ENCODE results near the gene PHETA1.

DNA sequence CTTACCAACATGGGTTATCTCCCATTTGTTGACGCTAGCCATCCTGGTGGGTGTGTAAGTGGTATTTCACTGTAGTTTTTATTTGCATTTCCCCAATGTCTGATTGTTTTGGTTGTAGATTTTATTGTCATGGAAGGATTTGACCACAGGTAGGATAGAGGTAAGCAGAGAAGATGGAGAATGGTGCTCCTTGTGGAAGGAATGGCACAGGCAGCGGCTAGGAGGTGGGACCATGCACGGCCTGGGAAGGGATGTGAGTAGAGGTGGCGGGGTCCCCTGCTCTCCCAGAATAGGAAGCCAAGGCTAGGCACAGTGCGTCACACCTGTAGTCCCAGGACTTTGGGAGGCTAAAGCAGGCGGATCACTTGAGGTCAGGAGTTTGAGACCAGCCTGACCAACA, 41.4 kb downstream of the PHETA1 start:
- TF ChIP-seq, protein P1, sequence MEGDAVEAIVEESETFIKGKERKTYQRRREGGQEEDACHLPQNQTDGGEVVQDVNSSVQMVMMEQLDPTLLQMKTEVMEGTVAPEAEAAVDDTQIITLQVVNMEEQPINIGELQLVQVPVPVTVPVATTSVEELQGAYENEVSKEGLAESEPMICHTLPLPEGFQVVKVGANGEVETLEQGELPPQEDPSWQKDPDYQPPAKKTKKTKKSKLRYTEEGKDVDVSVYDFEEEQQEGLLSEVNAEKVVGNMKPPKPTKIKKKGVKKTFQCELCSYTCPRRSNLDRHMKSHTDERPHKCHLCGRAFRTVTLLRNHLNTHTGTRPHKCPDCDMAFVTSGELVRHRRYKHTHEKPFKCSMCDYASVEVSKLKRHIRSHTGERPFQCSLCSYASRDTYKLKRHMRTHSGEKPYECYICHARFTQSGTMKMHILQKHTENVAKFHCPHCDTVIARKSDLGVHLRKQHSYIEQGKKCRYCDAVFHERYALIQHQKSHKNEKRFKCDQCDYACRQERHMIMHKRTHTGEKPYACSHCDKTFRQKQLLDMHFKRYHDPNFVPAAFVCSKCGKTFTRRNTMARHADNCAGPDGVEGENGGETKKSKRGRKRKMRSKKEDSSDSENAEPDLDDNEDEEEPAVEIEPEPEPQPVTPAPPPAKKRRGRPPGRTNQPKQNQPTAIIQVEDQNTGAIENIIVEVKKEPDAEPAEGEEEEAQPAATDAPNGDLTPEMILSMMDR (IDR thresholded peaks at IDR 0.05) = no peak
- TF ChIP-seq POLR2AphosphoS5 (IDR thresholded peaks at IDR 0.05; ENCODE audit: low read depth, low read length) (no peak), SIN3A (IDR thresholded peaks at IDR 0.05; ENCODE audit: borderline replicate concordance, insufficient read depth, low read depth, low read length) (no peak), TCF7L2 (IDR thresholded peaks at IDR 0.05; ENCODE audit: low read depth, low read length) (no peak)
- TF ChIP-seq, protein P2, sequence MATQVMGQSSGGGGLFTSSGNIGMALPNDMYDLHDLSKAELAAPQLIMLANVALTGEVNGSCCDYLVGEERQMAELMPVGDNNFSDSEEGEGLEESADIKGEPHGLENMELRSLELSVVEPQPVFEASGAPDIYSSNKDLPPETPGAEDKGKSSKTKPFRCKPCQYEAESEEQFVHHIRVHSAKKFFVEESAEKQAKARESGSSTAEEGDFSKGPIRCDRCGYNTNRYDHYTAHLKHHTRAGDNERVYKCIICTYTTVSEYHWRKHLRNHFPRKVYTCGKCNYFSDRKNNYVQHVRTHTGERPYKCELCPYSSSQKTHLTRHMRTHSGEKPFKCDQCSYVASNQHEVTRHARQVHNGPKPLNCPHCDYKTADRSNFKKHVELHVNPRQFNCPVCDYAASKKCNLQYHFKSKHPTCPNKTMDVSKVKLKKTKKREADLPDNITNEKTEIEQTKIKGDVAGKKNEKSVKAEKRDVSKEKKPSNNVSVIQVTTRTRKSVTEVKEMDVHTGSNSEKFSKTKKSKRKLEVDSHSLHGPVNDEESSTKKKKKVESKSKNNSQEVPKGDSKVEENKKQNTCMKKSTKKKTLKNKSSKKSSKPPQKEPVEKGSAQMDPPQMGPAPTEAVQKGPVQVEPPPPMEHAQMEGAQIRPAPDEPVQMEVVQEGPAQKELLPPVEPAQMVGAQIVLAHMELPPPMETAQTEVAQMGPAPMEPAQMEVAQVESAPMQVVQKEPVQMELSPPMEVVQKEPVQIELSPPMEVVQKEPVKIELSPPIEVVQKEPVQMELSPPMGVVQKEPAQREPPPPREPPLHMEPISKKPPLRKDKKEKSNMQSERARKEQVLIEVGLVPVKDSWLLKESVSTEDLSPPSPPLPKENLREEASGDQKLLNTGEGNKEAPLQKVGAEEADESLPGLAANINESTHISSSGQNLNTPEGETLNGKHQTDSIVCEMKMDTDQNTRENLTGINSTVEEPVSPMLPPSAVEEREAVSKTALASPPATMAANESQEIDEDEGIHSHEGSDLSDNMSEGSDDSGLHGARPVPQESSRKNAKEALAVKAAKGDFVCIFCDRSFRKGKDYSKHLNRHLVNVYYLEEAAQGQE (IDR thresholded peaks at IDR 0.05; ENCODE audit: insufficient read depth in 1 of 2, low read depth in 2 of 2, low read length in 1 of 2) = no peak

Data from Panc1 (cell line).